Caco-2 (cell line): ENCODE results near the gene SLC39A6. TPM values are rescaled to one million over a fixed set of nuclear protein-coding genes. Genes with fewer than 3 reads are reported as not detected.

Source experiments
- BruUV-seq: library from RNA; stranded (reverse); fragments of 400-500 nt; replicated peaks from 2 replicates; lab custom pipeline; 2021; lab: Mats Ljungman, UMichigan
- CTCF ChIA-PET: fragments of 300-600 bp; sonication (Branson Sonifier 250); formaldehyde crosslinking; loops from one replicate; lab custom pipeline; 2022; ENCODE audit warnings: antibody characterized with exemption; lab: Charles Lee
- POLR2A ChIA-PET: fragments of 300-600 bp; sonication (Branson Sonifier 250); formaldehyde crosslinking; loops from one replicate; lab custom pipeline; 2022; ENCODE audit warnings: antibody characterized with exemption; lab: Charles Lee
- DNase-seq, 2 experiments: peaks; one replicate each; pipeline versions ENCODE4 v3.0.0 to v3.0.0-alpha.2; 2020 to 2022
- H3K27me3 ChIP-seq: replicated peaks from 2 replicates; pipeline ENCODE4 v1.6.0; 2011; ENCODE audit warnings: low read length; ENCODE audit not compliant: control insufficient read depth, insufficient read depth
- H3K36me3 ChIP-seq: 2 replicates; pipeline ENCODE4 v1.5.1; 2011; ENCODE audit warnings: low read length; ENCODE audit not compliant: control insufficient read depth, insufficient read depth
- H3K4me1 ChIP-seq: fragments of 250-450 bp; sonication (Bioruptor Pico); 2 replicates; pipeline ENCODE4 v1.5.1; 2020; ENCODE audit warnings: mild to moderate bottlenecking
- H3K4me3 ChIP-seq: 2 replicates; pipeline ENCODE4 v1.5.1; 2011; ENCODE audit warnings: low read depth, mild to moderate bottlenecking, control low read depth, low read length
- H3K9me3 ChIP-seq: fragments of 250-450 bp; sonication (Bioruptor Pico); 2 replicates; pipeline ENCODE4 v1.5.1; 2020; ENCODE audit warnings: mild to moderate bottlenecking, moderate library complexity
- H3K27ac Mint-ChIP-seq: one replicate; pipeline ENCODE4 v1.8.0; 2022; ENCODE audit warnings: mixed read lengths; ENCODE audit not compliant: unreplicated experiment
- H3K27me3 Mint-ChIP-seq: one replicate; pipeline ENCODE4 v1.8.0; 2022; ENCODE audit warnings: mixed read lengths; ENCODE audit not compliant: insufficient read depth, unreplicated experiment
- H3K36me3 Mint-ChIP-seq: one replicate; pipeline ENCODE4 v1.8.0; 2022; ENCODE audit warnings: mild to moderate bottlenecking, mixed read lengths; ENCODE audit not compliant: insufficient read depth, unreplicated experiment
- H3K4me1 Mint-ChIP-seq: one replicate; pipeline ENCODE4 v1.8.0; 2022; ENCODE audit warnings: low read depth, mixed read lengths; ENCODE audit not compliant: unreplicated experiment
- H3K4me3 Mint-ChIP-seq: one replicate; pipeline ENCODE4 v1.8.0; 2022; ENCODE audit warnings: mild to moderate bottlenecking, moderate library complexity, mixed read lengths; ENCODE audit not compliant: unreplicated experiment
- H3K9me3 Mint-ChIP-seq: one replicate; pipeline ENCODE4 v1.8.0; 2022; ENCODE audit warnings: mixed read lengths; ENCODE audit not compliant: unreplicated experiment
- CTCF ChIP-seq, 2 experiments: fragments of 200-600 bp in 1 of 2; IDR thresholded peaks; 1 replicate in 1 of 2; 2 replicates in 1 of 2; pipeline versions ENCODE4 v1.5.1 to v1.8.0; 2011 to 2022; ENCODE audit warnings: antibody characterized with exemption in 1 of 2, control low read depth in 1 of 2, inconsistent platforms in 1 of 2, low read depth in 1 of 2, low read length in 1 of 2, mild to moderate bottlenecking in 1 of 2, moderate library complexity in 1 of 2; ENCODE audit not compliant: insufficient read depth in 1 of 2, severe bottlenecking in 1 of 2, unreplicated experiment in 1 of 2
- intact Hi-C: fragments of 100-400 bp; cut with micrococcal nuclease; formaldehyde crosslinking; loops from one replicate; pipeline ENCODE4 v1.10.0; 2022; ENCODE audit not compliant: unreplicated experiment
- total RNA-seq: library from RNA; stranded (reverse); gene quantifications from 2 replicates; pipeline ENCODE4 v1.2.3, GENCODE V29; 2022

Gene SLC39A6
- total RNA-seq, 1 experiment from 2014 or later, result 19.5 TPM

DNA sequence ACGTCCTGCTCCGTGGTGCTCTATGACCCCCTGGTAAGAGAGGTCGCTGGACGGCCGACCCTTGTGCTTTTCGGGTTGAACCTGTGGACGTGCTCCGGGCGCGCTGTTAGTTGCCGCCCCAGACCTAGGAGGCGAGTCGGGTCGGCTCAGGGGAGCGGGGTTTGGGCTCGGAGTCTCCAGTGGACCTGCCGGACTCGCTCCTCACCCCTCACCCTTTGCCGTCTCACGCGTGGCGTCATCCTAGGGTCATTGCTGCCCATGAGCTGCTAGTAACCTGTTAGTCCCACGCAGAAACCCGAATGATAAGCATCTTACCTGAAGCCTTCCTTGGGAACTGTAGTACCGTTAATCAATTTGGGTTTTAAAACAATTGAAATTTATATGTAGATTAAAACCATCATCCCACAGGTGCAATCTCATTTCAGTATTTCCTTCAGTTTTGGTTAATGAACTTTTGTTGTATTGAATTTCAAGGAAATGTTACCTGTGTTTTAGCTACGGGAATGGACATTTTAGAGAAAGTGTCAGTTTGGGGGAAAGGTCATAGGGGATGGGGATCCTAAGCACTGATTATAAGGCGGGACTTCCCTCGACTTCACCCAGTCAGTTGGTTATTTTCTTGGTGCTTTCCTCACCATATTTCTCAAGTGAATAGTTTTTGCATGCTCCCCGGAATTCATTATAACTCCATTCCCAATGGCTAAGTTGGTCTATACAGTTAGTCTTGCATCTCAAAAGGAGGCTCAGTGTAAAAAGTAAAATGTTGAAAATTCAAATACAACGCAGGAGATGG lies 1.1 kb upstream of the SLC39A6 start:
- intact Hi-C loops, result no loop called here
- POLR2A ChIA-PET, result interaction anchor here (0.5 kb wide), 1 partner anchor 16 kb away, joined by 6 read pairs; no protein-coding TSS in a partner anchor
- Mint-ChIP-seq H3K9me3 (no peaks in the 10 kb centered on the region), H3K4me1 (no peaks in the 10 kb centered on the region), H3K4me3 (peak overlapping the region; percentile 81), H3K36me3 (peaks cover 9% of the 10 kb centered on the region), H3K27ac (peak overlapping the region; percentile 87), H3K27me3 (no peaks in the 10 kb centered on the region)
- no peak for DNase-seq
- BruUV-seq, result TSS peak; percentile 37
- TF ChIP-seq CTCF (IDR thresholded peaks at IDR 0.05; ENCODE audit: insufficient read depth in 1 of 2, low read depth in 1 of 2, low read length in 1 of 2, severe bottlenecking in 1 of 2, unreplicated experiment in 1 of 2), result no peak
- Histone ChIP-seq H3K36me3 (no peaks in the 10 kb centered on the region), H3K4me1 (0 out of 2 replicates have a peak, but pooled peaks cover 3% of the 10 kb centered on the region), H3K9me3 (no peaks in the 10 kb centered on the region), H3K4me3 (peak overlapping the region; percentile 79), H3K27me3 (no peaks in the 10 kb centered on the region)
- CTCF ChIA-PET, result no interaction called here

GRCh38 chr18:36128907-36129299 lies 237 bp downstream of the SLC39A6 start:
- peak overlapping the region; percentile 79 for H3K4me3 ChIP-seq
- H3K9me3 Mint-ChIP-seq, result no peaks in the 10 kb centered on the region
- ChIA-PET CTCF (no interaction called here), POLR2A (interaction anchor here (0.6 kb wide), 1 partner anchor 25 kb away, joined by 11 read pairs; no protein-coding TSS in a partner anchor)
- H3K4me1 Mint-ChIP-seq, result no peaks in the 10 kb centered on the region
- no peak for DNase-seq
- H3K27ac Mint-ChIP-seq, result peak overlapping the region; percentile 87
- BruUV-seq, result no TSS peak
- intact Hi-C loops, result loop anchor here (5.0 to 10.0 kb wide), 3 partner anchors 58 to 156 kb away; partner anchors contain the start of gene MOCOS
- no peaks in the 10 kb centered on the region for H3K27me3 Mint-ChIP-seq
- H3K36me3 Mint-ChIP-seq, result peaks cover 6% of the 10 kb centered on the region
- H3K27me3 ChIP-seq, result no peaks in the 10 kb centered on the region
- peak overlapping the region; percentile 81 for H3K4me3 Mint-ChIP-seq
- H3K9me3 ChIP-seq, result no peaks in the 10 kb centered on the region
- H3K36me3 ChIP-seq, result no peaks in the 10 kb centered on the region
- TF ChIP-seq CTCF (IDR thresholded peaks at IDR 0.05; ENCODE audit: insufficient read depth in 1 of 2, low read depth in 1 of 2, low read length in 1 of 2, severe bottlenecking in 1 of 2, unreplicated experiment in 1 of 2), result no peak
- 0 out of 2 replicates have a peak, but pooled peaks cover 3% of the 10 kb centered on the region for H3K4me1 ChIP-seq

- H3K36me3 ChIP-seq, result no peaks in the 10 kb centered on the region
- peak overlapping the region; percentile 79 for H3K4me3 ChIP-seq
- H3K27me3 Mint-ChIP-seq, result no peaks in the 10 kb centered on the region
- TF ChIP-seq CTCF (IDR thresholded peaks at IDR 0.05; ENCODE audit: insufficient read depth in 1 of 2, low read depth in 1 of 2, low read length in 1 of 2, severe bottlenecking in 1 of 2, unreplicated experiment in 1 of 2), result no peak
- no TSS peak for BruUV-seq
- 0 out of 2 replicates have a peak, but pooled peaks cover 3% of the 10 kb centered on the region for H3K4me1 ChIP-seq
- intact Hi-C loops, result loop anchor here (5.0 to 10.0 kb wide), 3 partner anchors 59 to 156 kb away; partner anchors contain the start of gene MOCOS
- peak in 1 of 2 experiments; percentile 4 for DNase-seq
- POLR2A ChIA-PET, result no interaction called here
- no peaks in the 10 kb centered on the region for H3K9me3 Mint-ChIP-seq
- H3K27ac Mint-ChIP-seq, result no peak overlapping the region
- H3K4me3 Mint-ChIP-seq, result peak overlapping the region; percentile 81
- H3K9me3 ChIP-seq, result no peaks in the 10 kb centered on the region
- H3K36me3 Mint-ChIP-seq, result peaks cover 4% of the 10 kb centered on the region
- CTCF ChIA-PET, result no interaction called here
- H3K4me1 Mint-ChIP-seq, result no peaks in the 10 kb centered on the region
- no peaks in the 10 kb centered on the region for H3K27me3 ChIP-seq
Observed at GRCh38 chr18:36128530-36128870, 640 bp downstream of the SLC39A6 start.
